Ectodermal cell (in vitro differentiated cells): ENCODE data around the gene ZNF784. TPM values are rescaled to one million over a fixed set of nuclear protein-coding genes. Genes with fewer than 3 reads are reported as not detected.
A peak's percentile ranks its signal among the peaks of the same experiment; 100 is the strongest.

Experiments used
- H3K27ac ChIP-seq: 2 replicates; pipeline ENCODE4 v1.7.0; 2013; ENCODE audit warnings: mild to moderate bottlenecking, low read depth, low read length; ENCODE audit not compliant: insufficient read depth, poor library complexity, severe bottlenecking
- H3K27me3 ChIP-seq: 2 replicates; pipeline ENCODE4 v1.7.0; 2013; ENCODE audit warnings: mild to moderate bottlenecking, low read length; ENCODE audit not compliant: insufficient read depth, control insufficient read depth, poor library complexity, severe bottlenecking
- H3K36me3 ChIP-seq: one replicate; pipeline ENCODE4 v1.7.0; 2013; ENCODE audit warnings: low read length; ENCODE audit not compliant: control insufficient read depth, insufficient read depth
- H3K4me1 ChIP-seq: one replicate; pipeline ENCODE4 v1.7.0; 2013; ENCODE audit warnings: low read length; ENCODE audit not compliant: control insufficient read depth, insufficient read depth
- H3K4me3 ChIP-seq: 2 replicates; pipeline ENCODE4 v1.7.0; 2013; ENCODE audit warnings: low read depth, low read length, control low read depth; ENCODE audit not compliant: insufficient read depth
- H3K9me3 ChIP-seq: 2 replicates; pipeline ENCODE4 v1.7.0; 2013; ENCODE audit warnings: mild to moderate bottlenecking, low read length, moderate library complexity; ENCODE audit not compliant: control insufficient read depth
- WGBS, 2 experiments: methylation state at CpG; one replicate each; pipeline ENCODE4 v1.1.7; 2013; ENCODE audit warnings: missing lambda C conversion rate in 2 of 2; 5-methylcytosine and 5-hydroxymethylcytosine counted together
- polyA plus RNA-seq, 4 experiments: library from polyadenylated mRNA; stranded (reverse); fragments of 50-300 nt; gene quantifications; one replicate each; pipeline ENCODE4 v1.2.3, GENCODE V29; 2013

Gene ZNF784, protein sequence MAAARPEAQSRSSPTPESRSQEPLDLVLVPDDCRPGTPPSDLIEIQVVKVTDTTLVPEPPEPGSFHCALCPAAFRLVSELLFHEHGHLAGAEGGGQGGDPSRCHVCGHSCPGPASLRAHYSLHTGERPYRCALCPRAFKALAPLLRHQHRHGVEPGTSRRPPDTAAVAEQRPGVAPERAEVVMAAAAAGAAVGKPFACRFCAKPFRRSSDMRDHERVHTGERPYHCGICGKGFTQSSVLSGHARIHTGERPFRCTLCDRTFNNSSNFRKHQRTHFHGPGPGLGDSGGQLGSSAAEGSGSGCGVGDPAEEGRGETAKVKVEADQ
- 11.8 TPM for polyA plus RNA-seq (2013, experiment 1 of 4)
- polyA plus RNA-seq (2013, experiment 2 of 4): 13.0 TPM
- polyA plus RNA-seq (2013, experiment 3 of 4): 12.9 TPM
- 13.6 TPM for polyA plus RNA-seq (2013, experiment 4 of 4)

DNA sequence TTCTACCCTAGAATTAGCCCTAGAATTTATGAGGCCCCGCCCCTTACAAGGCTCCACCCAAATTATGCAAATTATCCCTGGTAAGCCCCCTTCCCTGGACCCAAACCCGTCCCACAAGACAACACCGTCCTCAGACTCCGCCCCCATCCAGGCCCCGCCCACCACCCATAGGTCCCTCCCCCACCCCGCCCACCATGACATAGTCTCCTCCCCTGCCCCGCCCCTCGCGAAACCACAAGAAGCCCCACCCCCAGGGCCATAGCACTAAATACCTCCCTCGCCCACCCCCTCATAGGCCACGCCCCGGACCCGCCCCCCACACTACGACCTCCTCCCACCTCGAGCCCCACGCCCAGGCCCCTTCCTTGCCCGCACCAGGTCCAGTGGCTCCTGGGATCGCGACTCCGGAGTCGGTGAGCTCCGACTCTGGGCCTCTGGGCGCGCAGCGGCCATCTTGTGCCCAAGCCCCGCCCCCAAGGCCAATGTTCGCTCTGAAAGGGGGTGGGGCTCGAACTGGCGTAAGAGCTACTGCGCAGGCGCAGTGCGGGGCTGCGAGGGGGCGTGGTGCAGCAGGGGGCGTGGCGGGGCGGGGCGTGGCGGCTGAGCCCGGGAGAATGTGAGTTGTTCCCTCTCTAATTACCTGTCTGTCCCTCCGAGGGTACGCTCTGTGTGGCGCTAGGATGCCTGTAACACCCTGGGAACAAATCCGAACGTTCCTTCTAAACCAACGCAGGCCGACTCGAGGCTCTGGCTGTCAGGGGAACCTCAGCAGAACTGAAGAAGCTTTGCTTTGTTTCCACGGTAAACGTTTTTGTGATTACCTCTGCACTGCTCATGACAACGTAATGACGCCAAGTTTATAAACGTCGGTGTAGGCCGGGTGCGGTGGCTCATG, at the start of gene ZNF784:
ZNF784 (minus strand) TSS at position 458 of the 895 bp plus-strand sequence; CDS start at position 453, 5 bp downstream.
- no peaks in the 10 kb centered on the region for H3K4me1 ChIP-seq

DNA sequence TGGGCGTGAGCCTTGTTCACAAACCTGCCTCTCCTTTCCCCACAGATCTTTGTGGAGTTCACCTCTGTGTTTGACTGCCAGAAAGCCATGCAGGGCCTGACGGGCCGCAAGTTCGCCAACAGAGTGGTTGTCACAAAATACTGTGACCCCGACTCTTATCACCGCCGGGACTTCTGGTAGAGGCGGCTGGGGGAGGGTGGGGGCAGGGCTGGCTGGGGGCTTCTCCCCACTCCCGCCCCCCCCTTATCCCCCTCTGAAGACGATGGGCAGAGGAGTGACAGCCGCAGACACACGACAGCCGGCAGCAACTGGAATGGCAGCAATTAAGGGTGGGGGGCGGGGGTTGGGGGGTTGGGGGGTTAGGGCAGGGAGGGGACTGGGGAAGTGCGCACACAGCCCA, 49.5 kb upstream of the ZNF784 start:
- H3K27me3 ChIP-seq: no peaks in the 10 kb centered on the region
- peak overlapping the region; percentile 55 for H3K27ac ChIP-seq
- H3K4me1 ChIP-seq: peaks cover 15% of the 10 kb centered on the region
- H3K4me3 ChIP-seq: no peak overlapping the region
- peaks cover 12% of the 10 kb centered on the region for H3K36me3 ChIP-seq
- no peaks in the 10 kb centered on the region for H3K9me3 ChIP-seq
- 92 to 98% methylated on average over 9 to 10 of the region's 15 CpGs for WGBS, 2 experiments

More for the DNA sequence above, at the start of gene ZNF784:
- Histone ChIP-seq H3K4me3 (peak within 1 kb of the TSS; percentile 56), H3K36me3 (peaks cover 9% of the 10 kb centered on the region), H3K27ac (peak within 1 kb of the TSS; percentile 91), H3K9me3 (no peaks in the 10 kb centered on the region), H3K27me3 (no peaks in the 10 kb centered on the region)
- 2% methylated on average over 49 to 54 of the region's 56 CpGs for WGBS, 2 experiments

DNA sequence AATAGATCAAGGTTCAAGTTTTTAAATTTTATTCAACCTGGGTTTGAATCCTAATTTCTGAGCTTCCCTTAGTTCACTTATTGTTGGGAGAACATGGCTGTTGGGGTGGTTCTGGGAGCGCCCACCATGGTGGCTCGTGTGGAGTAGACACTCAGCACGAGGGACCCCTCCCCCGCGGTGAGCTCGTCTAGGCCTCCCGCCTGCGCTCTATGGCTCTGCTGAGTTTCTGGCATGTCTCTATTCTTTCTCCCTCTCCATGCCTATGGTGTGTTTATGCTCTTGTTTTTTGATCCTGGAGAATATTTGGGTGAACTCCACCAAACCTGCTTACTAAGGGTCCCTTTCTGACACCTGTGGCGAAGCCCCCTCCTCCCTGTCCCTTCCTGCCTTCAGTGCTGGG, 49.1 kb upstream of the ZNF784 start:
- 81 to 84% methylated on average over 9 of the region's 9 CpGs for WGBS, 2 experiments
- Histone ChIP-seq H3K4me3 (no peak overlapping the region), H3K36me3 (peaks cover 17% of the 10 kb centered on the region), H3K9me3 (no peaks in the 10 kb centered on the region), H3K27me3 (no peaks in the 10 kb centered on the region), H3K4me1 (peaks cover 15% of the 10 kb centered on the region), H3K27ac (peak overlapping the region; percentile 55)

DNA sequence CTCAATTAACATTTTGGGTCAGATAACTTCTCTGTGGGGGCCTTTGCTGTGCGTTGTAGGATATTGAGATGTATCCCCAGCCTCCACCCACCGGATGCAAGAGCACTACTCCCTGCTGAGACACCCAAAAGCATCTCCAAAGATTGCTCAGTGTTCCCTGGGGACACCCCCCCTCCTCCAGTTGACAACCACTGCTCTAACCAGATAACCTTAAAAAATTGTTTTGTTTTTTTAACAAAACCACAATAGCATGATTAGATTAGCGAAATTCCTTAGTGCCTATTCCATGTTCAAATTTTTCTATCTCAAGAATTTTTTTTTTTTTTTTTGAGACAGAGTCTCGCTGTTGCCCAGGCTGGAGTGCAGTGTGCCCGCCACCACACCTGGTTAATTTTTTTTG, 48.1 kb upstream of the ZNF784 start:
- Histone ChIP-seq H3K4me1 (peaks cover 15% of the 10 kb centered on the region), H3K9me3 (no peaks in the 10 kb centered on the region), H3K36me3 (peaks cover 27% of the 10 kb centered on the region), H3K27me3 (no peaks in the 10 kb centered on the region), H3K4me3 (no peak overlapping the region), H3K27ac (peak overlapping the region; percentile 13)
- 91 to 92% methylated on average over 5 of the region's 5 CpGs for WGBS, 2 experiments

DNA sequence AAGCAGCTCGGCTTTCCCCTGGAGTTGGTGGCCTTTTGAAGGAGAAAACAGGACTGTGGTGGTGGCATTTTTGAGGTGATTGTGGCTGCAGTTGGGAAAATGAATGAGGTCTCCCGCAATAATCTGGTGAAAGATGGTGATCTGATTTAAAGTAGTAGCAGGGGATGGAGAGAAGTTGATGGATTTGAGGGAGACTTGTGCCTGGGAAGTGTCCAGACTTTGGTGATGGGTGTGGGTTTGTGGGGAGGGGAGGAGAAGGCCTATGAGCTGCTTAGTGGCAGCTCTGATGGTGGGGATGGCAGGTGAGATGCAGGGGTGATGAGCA, 46.6 kb upstream of the ZNF784 start:
- H3K27ac ChIP-seq: peak overlapping the region; percentile 11
- WGBS, 2 experiments: 91 to 95% methylated on average over 2 of the region's 2 CpGs
- peaks cover 41% of the 10 kb centered on the region for H3K36me3 ChIP-seq
- H3K27me3 ChIP-seq: no peaks in the 10 kb centered on the region
- H3K9me3 ChIP-seq: no peaks in the 10 kb centered on the region
- no peak overlapping the region for H3K4me3 ChIP-seq
- H3K4me1 ChIP-seq: peaks cover 6% of the 10 kb centered on the region

DNA sequence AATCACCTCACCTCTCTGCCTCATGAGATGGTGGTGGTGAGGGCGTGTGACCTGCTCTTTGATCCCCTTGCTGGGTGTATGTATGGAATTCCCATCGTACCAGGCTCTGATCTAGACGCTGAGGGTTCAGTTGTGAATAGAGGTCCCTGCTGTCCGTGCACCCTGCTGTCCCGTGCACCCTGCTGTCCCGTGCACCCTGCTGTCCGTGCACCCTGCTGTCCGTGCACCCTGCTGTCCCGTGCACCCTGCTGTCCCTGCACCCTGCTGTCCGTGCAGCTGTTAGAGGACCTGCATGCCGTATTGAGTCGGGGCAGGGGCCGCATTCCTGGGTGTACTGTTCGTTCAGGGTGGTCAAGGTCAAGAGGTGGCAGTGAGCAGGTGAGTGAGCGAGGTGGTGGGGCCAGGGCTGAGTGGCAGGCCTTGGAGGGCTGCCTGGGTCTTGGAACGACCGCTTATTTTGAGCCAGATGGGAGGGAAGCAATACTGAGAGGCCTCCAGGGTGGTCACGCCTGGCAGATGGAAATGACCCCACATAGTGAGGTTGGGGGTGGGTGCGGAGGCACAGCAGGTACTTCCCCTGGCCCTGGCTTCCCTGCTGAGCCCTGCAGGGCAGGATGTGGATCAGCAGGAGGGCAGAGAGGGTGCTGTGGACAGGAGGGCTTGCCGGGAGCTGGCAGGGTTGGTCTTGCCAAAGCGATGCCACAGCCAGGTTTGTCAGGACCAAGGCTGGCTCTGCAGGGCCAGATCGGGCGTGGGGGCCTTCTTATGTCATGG, 46.1 kb upstream of the ZNF784 start:
- Histone ChIP-seq H3K4me3 (no peak overlapping the region), H3K4me1 (peaks cover 4% of the 10 kb centered on the region), H3K27ac (peak overlapping the region; percentile 11), H3K36me3 (peaks cover 44% of the 10 kb centered on the region), H3K9me3 (no peaks in the 10 kb centered on the region), H3K27me3 (no peaks in the 10 kb centered on the region)
- WGBS, 2 experiments: 93 to 94% methylated on average over 23 of the region's 23 CpGs

DNA sequence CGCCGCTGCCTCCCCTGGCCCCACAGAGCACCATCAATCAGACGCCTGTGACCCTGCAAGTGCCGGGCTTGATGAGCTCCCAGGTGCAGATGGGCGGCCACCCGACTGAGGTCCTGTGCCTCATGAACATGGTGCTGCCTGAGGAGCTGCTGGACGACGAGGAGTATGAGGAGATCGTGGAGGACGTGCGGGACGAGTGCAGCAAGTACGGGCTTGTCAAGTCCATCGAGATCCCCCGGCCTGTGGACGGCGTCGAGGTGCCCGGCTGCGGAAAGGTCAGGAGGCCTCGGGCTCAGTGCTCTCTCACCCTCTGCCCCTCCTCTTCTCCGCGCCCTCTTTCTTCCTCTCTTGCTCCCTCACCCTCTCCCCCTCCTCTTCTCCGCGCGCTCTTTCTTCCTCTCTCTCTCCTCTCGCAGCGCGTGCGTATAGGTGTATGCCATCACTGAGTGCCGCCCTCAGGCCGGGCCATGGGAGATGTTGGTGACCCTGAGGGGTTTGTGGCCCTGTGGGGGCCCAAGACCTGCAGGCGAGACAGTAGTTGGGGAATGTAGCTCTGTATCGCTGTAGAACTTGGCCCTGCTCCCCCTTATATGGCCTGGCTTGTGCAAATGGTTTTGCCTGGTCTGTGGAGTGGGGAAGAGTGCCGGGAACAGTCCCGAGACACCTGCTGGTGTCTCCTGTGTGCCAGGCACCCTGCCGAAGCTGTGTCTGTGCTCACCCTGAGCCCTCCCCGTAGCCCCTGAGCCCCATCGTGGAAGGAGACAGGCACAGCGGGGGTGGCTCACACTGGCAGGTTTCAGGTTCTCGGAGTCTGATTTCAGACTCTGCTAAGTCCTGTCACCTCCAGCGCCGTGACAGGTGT, 45.3 kb upstream of the ZNF784 start:
- peaks cover 4% of the 10 kb centered on the region for H3K4me1 ChIP-seq
- WGBS, 2 experiments: 93 to 94% methylated on average over 40 to 43 of the region's 43 CpGs
- H3K27ac ChIP-seq: no peak overlapping the region
- no peak overlapping the region for H3K4me3 ChIP-seq
- peaks cover 48% of the 10 kb centered on the region for H3K36me3 ChIP-seq
- H3K27me3 ChIP-seq: no peaks in the 10 kb centered on the region
- H3K9me3 ChIP-seq: no peaks in the 10 kb centered on the region

DNA sequence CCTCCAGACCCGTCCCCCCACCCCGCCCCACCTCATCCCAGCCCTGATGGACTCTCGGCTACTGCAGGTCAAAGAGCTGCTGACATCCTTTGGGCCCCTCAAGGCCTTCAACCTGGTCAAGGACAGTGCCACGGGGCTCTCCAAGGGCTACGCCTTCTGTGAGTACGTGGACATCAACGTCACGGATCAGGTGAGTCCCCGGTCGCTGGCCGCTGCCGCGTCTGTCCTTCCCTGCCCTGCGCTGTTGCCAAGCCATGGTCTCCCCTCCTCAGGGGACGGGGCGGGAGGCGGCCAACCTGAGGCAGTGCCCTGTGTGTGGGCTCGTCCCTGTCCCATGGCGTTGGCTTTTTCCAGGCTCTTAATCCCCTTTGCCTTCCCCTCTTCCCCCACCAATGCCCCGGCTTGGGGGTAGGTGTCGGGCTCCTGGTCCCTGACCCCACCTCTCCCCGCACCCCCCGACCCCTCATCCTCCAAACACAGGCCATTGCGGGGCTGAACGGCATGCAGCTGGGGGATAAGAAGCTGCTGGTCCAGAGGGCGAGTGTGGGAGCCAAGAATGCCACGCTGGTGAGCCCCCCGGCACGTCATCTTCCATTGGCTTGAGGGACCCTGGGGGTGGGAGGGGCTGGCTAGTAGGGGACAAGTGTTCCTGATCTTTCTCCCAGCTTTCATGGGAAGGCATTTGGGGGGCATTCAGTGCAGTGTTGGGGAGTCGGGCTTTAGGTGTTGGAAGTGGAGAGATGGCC, 44.4 kb upstream of the ZNF784 start:
- no peaks in the 10 kb centered on the region for H3K27me3 ChIP-seq
- H3K4me1 ChIP-seq: peaks cover 4% of the 10 kb centered on the region
- H3K4me3 ChIP-seq: no peak overlapping the region
- WGBS, 2 experiments: 90 to 93% methylated on average over 30 of the region's 30 CpGs
- H3K9me3 ChIP-seq: no peaks in the 10 kb centered on the region
- H3K27ac ChIP-seq: no peak overlapping the region
- H3K36me3 ChIP-seq: peaks cover 55% of the 10 kb centered on the region

DNA sequence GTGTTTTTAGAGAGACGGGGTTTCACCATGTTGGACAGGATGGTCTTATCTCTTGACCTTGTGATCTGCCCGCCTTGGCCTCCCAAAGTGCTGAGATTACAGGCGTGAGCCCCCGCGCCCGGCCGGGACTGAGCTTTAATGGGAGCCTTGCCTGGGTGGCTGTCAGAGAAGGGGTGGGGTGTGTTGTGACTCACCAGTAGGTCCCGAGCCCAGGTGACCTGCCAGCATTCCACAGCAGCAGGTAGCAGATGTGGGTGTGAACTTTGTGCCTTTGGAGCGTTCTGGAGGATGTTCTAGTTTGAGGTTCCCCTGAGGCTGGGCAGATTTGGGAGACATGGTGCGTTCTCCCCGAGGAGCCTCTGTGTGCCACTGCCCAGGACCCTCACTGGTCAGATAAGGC, 43.6 kb upstream of the ZNF784 start:
- Histone ChIP-seq H3K27ac (no peak overlapping the region), H3K4me3 (no peak overlapping the region), H3K4me1 (no peaks in the 10 kb centered on the region), H3K9me3 (no peaks in the 10 kb centered on the region), H3K36me3 (peaks cover 64% of the 10 kb centered on the region), H3K27me3 (no peaks in the 10 kb centered on the region)
- WGBS, 2 experiments: 95 to 97% methylated on average over 11 of the region's 11 CpGs
